HepG2 (cell line): ENCODE measurements around the gene POLR1H. TPM values are rescaled to one million over a fixed set of nuclear protein-coding genes. Genes with fewer than 3 reads are reported as not detected.

Experiments
- AHR ChIP-seq: IDR thresholded peaks from 2 replicates; pipeline ENCODE4 v1.6.1; 2018; ENCODE audit warnings: missing genetic modification reagents, missing compliant biosample characterization
- ATF7 ChIP-seq, 2 experiments: fragments of 450-650 bp in 1 of 2; sonication (generic) in 1 of 2; formaldehyde crosslinking in 1 of 2; IDR thresholded peaks; 2 replicates each; pipeline versions ENCODE4 v1.4.0 to v1.6.1; 2016 to 2020; ENCODE audit warnings: antibody characterized with exemption in 1 of 2, mild to moderate bottlenecking in 1 of 2, missing genetic modification reagents in 1 of 2
- CBX5 ChIP-seq: sonication (generic); formaldehyde crosslinking; IDR thresholded peaks from 2 replicates; pipeline ENCODE4 v1.4.0; 2020; ENCODE audit warnings: missing genetic modification reagents, borderline replicate concordance
- GATAD1 ChIP-seq: IDR thresholded peaks from 2 replicates; pipeline ENCODE4 v1.6.1; 2016; ENCODE audit warnings: missing genetic modification reagents, missing compliant biosample characterization
- GTF2F1 ChIP-seq: fragments of 150-350 bp; IDR thresholded peaks from 2 replicates; pipeline ENCODE4 v1.6.1; 2014; ENCODE audit warnings: low read length
- GTF3A ChIP-seq: sonication (generic); formaldehyde crosslinking; conservative IDR thresholded peaks from 2 replicates; pipeline ENCODE4 v1.4.0; 2020; ENCODE audit warnings: mild to moderate bottlenecking, missing genetic modification reagents
- HDAC2 ChIP-seq: sonication (generic); formaldehyde crosslinking; IDR thresholded peaks from 2 replicates; pipeline ENCODE4 v1.4.0; 2020; ENCODE audit warnings: missing genetic modification reagents
- HNRNPL ChIP-seq: fragments of 200-400 bp; formaldehyde crosslinking; IDR thresholded peaks from 2 replicates; pipeline ENCODE4 v1.6.1; 2017; ENCODE audit warnings: mild to moderate bottlenecking, low read depth, low read length
- HNRNPLL ChIP-seq: fragments of 200-400 bp; formaldehyde crosslinking; IDR thresholded peaks from 2 replicates; pipeline ENCODE4 v1.6.1; 2017; ENCODE audit warnings: mild to moderate bottlenecking, low read depth, low read length; ENCODE audit not compliant: poor library complexity, severe bottlenecking
- NAIF1 ChIP-seq: sonication (generic); formaldehyde crosslinking; IDR thresholded peaks from 2 replicates; pipeline ENCODE4 v1.5.0; 2020; ENCODE audit warnings: mild to moderate bottlenecking, missing genetic modification reagents, borderline replicate concordance
- NFATC3 ChIP-seq: sonication (generic); formaldehyde crosslinking; IDR thresholded peaks from 2 replicates; pipeline ENCODE4 v1.5.1; 2020; ENCODE audit warnings: mild to moderate bottlenecking, missing genetic modification reagents
- NFKB2 ChIP-seq: sonication (generic); formaldehyde crosslinking; IDR thresholded peaks from 2 replicates; pipeline ENCODE4 v1.4.0; 2020; ENCODE audit warnings: missing genetic modification reagents, borderline replicate concordance
- NONO ChIP-seq, 2 experiments: fragments of 450-650 bp in 1 of 2; sonication (generic) in 1 of 2; formaldehyde crosslinking in 1 of 2; IDR thresholded peaks in 1 of 2; conservative IDR thresholded peaks in 1 of 2; 2 replicates each; pipeline versions ENCODE4 v1.6.1 to v1.8.0; 2017 to 2022; ENCODE audit warnings: mild to moderate bottlenecking in 1 of 2, missing genetic modification reagents in 1 of 2, moderate library complexity in 1 of 2
- SP4 ChIP-seq: sonication (generic); formaldehyde crosslinking; IDR thresholded peaks from 2 replicates; pipeline ENCODE4 v1.8.1; 2023; ENCODE audit warnings: mild to moderate bottlenecking, missing genetic modification reagents
- SP5 ChIP-seq: IDR thresholded peaks from 2 replicates; pipeline ENCODE4 v1.6.1; 2016; ENCODE audit warnings: low read depth, borderline replicate concordance
- TFAP4 ChIP-seq: sonication (generic); IDR thresholded peaks from 2 replicates; pipeline ENCODE4 v1.6.1; 2016; ENCODE audit warnings: low read depth, borderline replicate concordance
- ZBTB25 ChIP-seq: IDR thresholded peaks from 2 replicates; pipeline ENCODE4 v1.6.1; 2018; ENCODE audit warnings: missing genetic modification reagents
- ZFP91 ChIP-seq: sonication (generic); formaldehyde crosslinking; IDR thresholded peaks from 2 replicates; pipeline ENCODE4 v1.9.0; 2022; ENCODE audit warnings: missing genetic modification reagents, mild to moderate bottlenecking, borderline replicate concordance
- ZFY ChIP-seq: sonication (generic); formaldehyde crosslinking; IDR thresholded peaks from 2 replicates; pipeline ENCODE4 v1.4.0; 2020; ENCODE audit warnings: missing genetic modification reagents
- ZNF549 ChIP-seq: sonication (generic); formaldehyde crosslinking; IDR thresholded peaks from 2 replicates; pipeline ENCODE4 v1.5.0; 2020; ENCODE audit warnings: missing genetic modification reagents
- ZNF556 ChIP-seq: sonication (generic); formaldehyde crosslinking; IDR thresholded peaks from 2 replicates; pipeline ENCODE4 v1.4.0; 2020; ENCODE audit warnings: mild to moderate bottlenecking, missing genetic modification reagents, borderline replicate concordance
- polyA plus RNA-seq, 8 experiments: library from polyadenylated mRNA; depleted of rRNA in 3 of 8; stranded (reverse) in 7 of 8; unstranded in 1 of 8; fragments of >200 nt; fragmentation: Illumina TruSeq in 4 of 8; extraction: Trizol in 4 of 8; gene quantifications; 2 replicates each; pipeline versions ENCODE4 v1.2.1 to v1.2.3, GENCODE V29; 2011 to 2016; ENCODE audit warnings: low read depth in 4 of 8, missing spikeins in 1 of 8, mixed read lengths in 1 of 8; ENCODE audit not compliant: insufficient read depth in 1 of 8
- total RNA-seq, 5 experiments: library from RNA; depleted of rRNA; stranded (reverse); fragments of >200 nt; fragmentation: Illumina TruSeq; extraction: Trizol; gene quantifications; 2 replicates each; pipeline ENCODE4 v1.2.3, GENCODE V29; 2016; ENCODE audit warnings: low read depth in 1 of 5
- TF ChIP-seq, protein P1 (sequence below): sonication (generic); formaldehyde crosslinking; IDR thresholded peaks from 2 replicates; pipeline ENCODE4 v1.4.0; 2020; ENCODE audit warnings: low read depth, mild to moderate bottlenecking, missing genetic modification reagents

The POLR1H gene
- total and polyA plus RNA-seq, 2 of the 13 experiments (the other 11 are each of a cell fraction or from before 2014, with no cell fraction given), result 61.4 to 79.8 TPM

DNA sequence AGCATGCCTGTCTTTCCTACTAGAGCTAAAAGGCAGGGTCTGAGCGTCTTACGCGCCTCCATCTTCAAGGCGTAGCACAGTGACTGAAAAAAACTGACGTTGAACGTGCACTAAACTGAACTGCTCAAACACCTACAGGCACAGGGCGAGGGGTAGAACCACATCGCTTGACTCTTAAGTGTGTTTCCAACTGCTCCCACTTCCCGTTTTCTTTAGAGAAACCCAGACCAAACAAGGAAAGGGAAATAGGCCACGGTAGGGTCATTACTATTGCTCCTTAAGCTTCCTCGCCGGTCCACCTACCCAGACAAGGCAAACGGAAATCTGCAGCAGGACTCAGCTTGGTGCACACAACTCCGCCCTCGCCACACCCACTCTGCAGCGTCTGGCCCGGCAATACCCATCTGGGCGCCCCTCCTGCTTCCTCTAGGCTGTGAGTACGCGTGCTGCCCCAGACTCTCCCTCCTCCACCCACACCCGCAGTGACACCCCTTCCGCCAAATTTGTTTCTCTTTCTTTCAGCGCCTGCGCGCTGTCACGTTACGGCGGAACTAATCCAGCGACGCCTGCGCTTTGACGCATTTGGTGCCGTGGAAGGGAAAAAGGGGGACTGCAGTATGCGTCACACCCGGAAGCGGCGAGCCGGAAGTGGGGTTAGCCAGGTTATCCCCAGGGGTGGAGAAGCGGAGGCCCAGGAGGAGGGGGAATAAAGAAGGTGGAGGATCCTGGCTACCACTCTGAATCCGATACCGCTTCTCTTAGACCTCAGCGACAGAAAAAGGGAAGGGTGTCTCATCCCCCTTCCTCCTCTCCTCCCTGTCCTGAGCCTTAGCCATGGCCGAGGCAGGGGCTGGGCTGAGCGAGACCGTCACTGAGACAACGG lies 5.8 kb downstream of the POLR1H start, which contains the start of gene PPP1R11 (continued):
- TF ChIP-seq ATF7 (IDR thresholded peaks at IDR 0.05) (peak; percentile 8; the same call in 1 of the 2 replicates), ATF7 (CRISPR knock-in tag; IDR thresholded peaks at IDR 0.05) (peak; percentile 83; the same call in 1 of the 2 replicates), SP5 (CRISPR knock-in tag) (peak; percentile 89), SP4 (CRISPR knock-in tag) (peak; percentile 84; the same call in 1 of the 2 replicates), ZBTB25 (CRISPR knock-in tag) (peak; percentile 86), HNRNPLL (peak; percentile 95), NONO (IDR thresholded peaks at IDR 0.05) (no peak), NONO (CRISPR knock-in tag; conservative IDR thresholded peaks at IDR 0.05) (peak; percentile 89), TFAP4 (peak; percentile 80; the same call in 1 of the 2 replicates), NFKB2 (peak; percentile 65), HNRNPL (peak; percentile 72; the same call in 1 of the 2 replicates), HDAC2 (CRISPR knock-in tag) (peak; percentile 80), GTF2F1 (no peak), ZFY (CRISPR knock-in tag) (peak; percentile 66), CBX5 (peak; percentile 74; the same call in 1 of the 2 replicates), NFATC3 (peak; percentile 85; the same call in 1 of the 2 replicates), ZFP91 (CRISPR knock-in tag) (peak; percentile 96), ZNF556 (CRISPR knock-in tag) (peak; percentile 98), NAIF1 (CRISPR knock-in tag) (peak; percentile 84), GTF3A (0 out of 2 replicates have a peak, but pooled peaks have one; percentile 40), ZNF549 (CRISPR knock-in tag) (0 out of 2 replicates have a peak, but pooled peaks have one; percentile 43), GATAD1 (CRISPR knock-in tag) (peak; percentile 95), AHR (CRISPR knock-in tag) (peak; percentile 72)
- TF ChIP-seq, protein P1, sequence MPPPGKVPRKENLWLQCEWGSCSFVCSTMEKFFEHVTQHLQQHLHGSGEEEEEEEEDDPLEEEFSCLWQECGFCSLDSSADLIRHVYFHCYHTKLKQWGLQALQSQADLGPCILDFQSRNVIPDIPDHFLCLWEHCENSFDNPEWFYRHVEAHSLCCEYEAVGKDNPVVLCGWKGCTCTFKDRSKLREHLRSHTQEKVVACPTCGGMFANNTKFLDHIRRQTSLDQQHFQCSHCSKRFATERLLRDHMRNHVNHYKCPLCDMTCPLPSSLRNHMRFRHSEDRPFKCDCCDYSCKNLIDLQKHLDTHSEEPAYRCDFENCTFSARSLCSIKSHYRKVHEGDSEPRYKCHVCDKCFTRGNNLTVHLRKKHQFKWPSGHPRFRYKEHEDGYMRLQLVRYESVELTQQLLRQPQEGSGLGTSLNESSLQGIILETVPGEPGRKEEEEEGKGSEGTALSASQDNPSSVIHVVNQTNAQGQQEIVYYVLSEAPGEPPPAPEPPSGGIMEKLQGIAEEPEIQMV, result no peak
